HepG2 (cell line): Measurements from ENCODE around the gene PRAMEF12.

Experiments used
- ATF3 ChIP-seq: sonication (generic); formaldehyde crosslinking; IDR thresholded peaks from 2 replicates; pipeline ENCODE4 v1.4.0; 2020; ENCODE audit warnings: missing genetic modification reagents
- CSRNP1 ChIP-seq: sonication (generic); formaldehyde crosslinking; IDR thresholded peaks from 2 replicates; pipeline ENCODE4 v1.8.1; 2023; ENCODE audit warnings: mild to moderate bottlenecking, missing genetic modification reagents
- EZH2 ChIP-seq: conservative IDR thresholded peaks from 2 replicates; pipeline ENCODE4 v1.6.1; 2012; ENCODE audit warnings: mild to moderate bottlenecking, low read depth, low read length, moderate library complexity
- IRX3 ChIP-seq: sonication (generic); formaldehyde crosslinking; IDR thresholded peaks from 2 replicates; pipeline ENCODE4 v1.8.1; 2023; ENCODE audit warnings: mild to moderate bottlenecking, low read depth, missing genetic modification reagents, borderline replicate concordance
- KDM1A ChIP-seq: IDR thresholded peaks from 2 replicates; pipeline ENCODE4 v1.6.1; 2016; ENCODE audit warnings: missing compliant biosample characterization
- NFIC ChIP-seq: IDR thresholded peaks from 2 replicates; pipeline ENCODE4 v1.6.1; 2012; ENCODE audit warnings: mild to moderate bottlenecking, low read length, inconsistent platforms
- NPAS2 ChIP-seq: sonication (generic); formaldehyde crosslinking; IDR thresholded peaks from 2 replicates; pipeline ENCODE4 v1.8.0; 2022; ENCODE audit warnings: mild to moderate bottlenecking, missing genetic modification reagents, borderline replicate concordance
- POLR2A ChIP-seq, 2 experiments: IDR thresholded peaks; 2 replicates each; pipeline ENCODE4 v1.6.1; 2011; ENCODE audit warnings: low read depth in 2 of 2, low read length in 2 of 2, mild to moderate bottlenecking in 1 of 2, moderate library complexity in 1 of 2; ENCODE audit not compliant: insufficient read depth in 1 of 2
- SRSF4 ChIP-seq: fragments of 200-400 bp; formaldehyde crosslinking; IDR thresholded peaks from one replicate; pipeline ENCODE4 v1.6.1; 2018; ENCODE audit warnings: mild to moderate bottlenecking, low read depth, low read length, moderate library complexity; ENCODE audit not compliant: poor library complexity, severe bottlenecking
- THYN1 ChIP-seq: sonication (generic); formaldehyde crosslinking; IDR thresholded peaks from 2 replicates; pipeline ENCODE4 v1.8.1; 2023; ENCODE audit warnings: low read depth, mild to moderate bottlenecking, moderate library complexity, missing genetic modification reagents, borderline replicate concordance
- YY1 ChIP-seq: IDR thresholded peaks from 2 replicates; pipeline ENCODE4 v1.6.1; 2011; ENCODE audit warnings: low read length, low read depth, moderate library complexity, mild to moderate bottlenecking; ENCODE audit not compliant: insufficient read depth, insufficient replicate concordance
- ZNF143 ChIP-seq: sonication (generic); formaldehyde crosslinking; IDR thresholded peaks from 2 replicates; pipeline ENCODE4 v1.4.0; 2020; ENCODE audit warnings: missing genetic modification reagents
- ZSCAN22 ChIP-seq: sonication (generic); formaldehyde crosslinking; IDR thresholded peaks from 2 replicates; pipeline ENCODE4 v1.4.0; 2020; ENCODE audit warnings: mild to moderate bottlenecking, missing genetic modification reagents

- TF ChIP-seq KDM1A (no peak), NFIC (no peak), EZH2 (no peak), ZSCAN22 (no peak), YY1 (no peak), ZNF143 (CRISPR knock-in tag) (no peak), NPAS2 (no peak), CSRNP1 (CRISPR knock-in tag) (no peak), THYN1 (no peak), SRSF4 (no peak), POLR2A (IDR thresholded peaks at IDR 0.05; ENCODE audit: insufficient read depth in 1 of 2, low read depth in 2 of 2, low read length in 2 of 2) (no peak), ATF3 (CRISPR knock-in tag) (no peak), IRX3 (CRISPR knock-in tag) (no peak)
Measured at GRCh38 chr1:12757836-12758235, 15.7 kb upstream of the PRAMEF12 start.
